NB4 (cell line): ENCODE measurements around the gene NR1H3.

Experiments
- CTCF ChIP-seq: IDR thresholded peaks from one replicate; pipeline ENCODE4 v1.5.1; 2012; ENCODE audit warnings: low read depth, low read length
- MAX ChIP-seq: IDR thresholded peaks from 2 replicates; pipeline ENCODE4 v1.6.1; 2011; ENCODE audit warnings: low read depth, low read length

GRCh38 chr11:47280860-47281259 lies 23.1 kb downstream of the NR1H3 start:
- TF ChIP-seq CTCF, result no peak
- no peak for TF ChIP-seq MAX
